SU-DHL-6 (cell line): ENCODE data around the gene ADGRG1.

ENCODE experiments used
- CTCF ChIP-seq: fragments of 200-600 bp; sonication (generic); IDR thresholded peaks from one replicate; pipeline ENCODE4 v1.5.1; 2017; ENCODE audit warnings: antibody characterized with exemption, mild to moderate bottlenecking, low read length, moderate library complexity; ENCODE audit not compliant: insufficient read depth, poor library complexity, severe bottlenecking
- EZH2phosphoT487 ChIP-seq: fragments of 200-600 bp; sonication (generic), shearing (Covaris generic); conservative IDR thresholded peaks from 2 replicates; pipeline ENCODE4 v1.6.1; 2018; ENCODE audit warnings: mild to moderate bottlenecking, antibody characterized with exemption, low read length, moderate library complexity, mixed read lengths

DNA sequence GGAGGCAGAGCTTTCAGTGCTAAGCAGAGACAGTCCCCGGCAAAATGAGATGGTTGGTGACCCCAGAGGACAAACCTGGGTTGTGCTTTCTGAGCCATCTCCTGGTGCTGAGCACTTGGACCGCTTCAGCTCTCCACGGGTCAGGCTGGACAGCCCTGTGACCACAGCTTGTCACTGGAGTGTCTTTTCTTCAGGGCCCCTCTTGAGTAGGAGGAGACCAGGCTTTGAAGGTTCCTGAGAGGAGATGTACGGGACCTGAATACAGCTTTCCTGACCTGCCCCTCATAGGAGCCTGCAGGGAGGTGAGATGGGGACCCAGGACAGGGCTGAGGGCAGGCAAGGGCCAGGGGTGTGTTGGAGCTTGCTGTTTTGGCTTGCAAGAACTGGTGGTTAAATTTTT, 17.8 kb upstream of the ADGRG1 start:
- TF ChIP-seq CTCF (no peak), EZH2phosphoT487 (no peak)
